Cardiac fibroblast (primary cell): Measurements from ENCODE around the gene NAV3.

Source experiments
- DNase-seq, 2 donors: peaks; one replicate each; pipeline versions ENCODE4 v3.0.0 to v3.0.0-alpha.2; 2010; ENCODE audit warnings: low read depth in 2 of 2
- H3K4me3 ChIP-seq, 2 donors: replicated peaks in 1 of 2; 1 replicate in 1 of 2; 2 replicates in 1 of 2; pipeline ENCODE4 v1.5.1; 2011; ENCODE audit warnings: low read depth in 2 of 2, low read length in 2 of 2, mild to moderate bottlenecking in 2 of 2, moderate library complexity in 1 of 2
- CTCF ChIP-seq: IDR thresholded peaks from one replicate; pipeline ENCODE4 v1.5.1; 2011; ENCODE audit warnings: low read depth, mild to moderate bottlenecking, low read length, inconsistent platforms

NAV3 gene

GRCh38 chr12:77979597-77980250 is 149.0 kb downstream of the NAV3 start:
- DNase-seq: peak; percentile 12 to 23
- TF ChIP-seq CTCF: no peak
- H3K4me3 ChIP-seq: no peak overlapping the region

GRCh38 chr12:77980782-77981181 is 150.1 kb downstream of the NAV3 start:
- peak in 1 of 2 donors; percentile 28 for DNase-seq
- TF ChIP-seq CTCF: no peak
- H3K4me3 ChIP-seq: no peak overlapping the region

GRCh38 chr12:77983859-77984258 is 153.2 kb downstream of the NAV3 start:
- no peak for TF ChIP-seq CTCF
- no peak for DNase-seq
- H3K4me3 ChIP-seq: no peak overlapping the region

GRCh38 chr12:77992760-77993159 is 162.1 kb downstream of the NAV3 start:
- no peak overlapping the region for H3K4me3 ChIP-seq
- DNase-seq: no peak
- no peak for TF ChIP-seq CTCF

- DNase-seq: no peak
- no peak for TF ChIP-seq CTCF
- H3K4me3 ChIP-seq: no peak overlapping the region
Observed at GRCh38 chr12:77993658-77994057, 163.0 kb downstream of the NAV3 start.

GRCh38 chr12:77995436-77996167 is 164.9 kb downstream of the NAV3 start:
- no peak for TF ChIP-seq CTCF
- no peak overlapping the region for H3K4me3 ChIP-seq
- DNase-seq: peak in 1 of 2 donors; percentile 83
